Measurements from ENCODE around the gene OMG.

GRCh38 chr17:31281061-31281460 lies 16.0 kb downstream of the OMG start:
- TF ChIP-seq, protein P1, sequence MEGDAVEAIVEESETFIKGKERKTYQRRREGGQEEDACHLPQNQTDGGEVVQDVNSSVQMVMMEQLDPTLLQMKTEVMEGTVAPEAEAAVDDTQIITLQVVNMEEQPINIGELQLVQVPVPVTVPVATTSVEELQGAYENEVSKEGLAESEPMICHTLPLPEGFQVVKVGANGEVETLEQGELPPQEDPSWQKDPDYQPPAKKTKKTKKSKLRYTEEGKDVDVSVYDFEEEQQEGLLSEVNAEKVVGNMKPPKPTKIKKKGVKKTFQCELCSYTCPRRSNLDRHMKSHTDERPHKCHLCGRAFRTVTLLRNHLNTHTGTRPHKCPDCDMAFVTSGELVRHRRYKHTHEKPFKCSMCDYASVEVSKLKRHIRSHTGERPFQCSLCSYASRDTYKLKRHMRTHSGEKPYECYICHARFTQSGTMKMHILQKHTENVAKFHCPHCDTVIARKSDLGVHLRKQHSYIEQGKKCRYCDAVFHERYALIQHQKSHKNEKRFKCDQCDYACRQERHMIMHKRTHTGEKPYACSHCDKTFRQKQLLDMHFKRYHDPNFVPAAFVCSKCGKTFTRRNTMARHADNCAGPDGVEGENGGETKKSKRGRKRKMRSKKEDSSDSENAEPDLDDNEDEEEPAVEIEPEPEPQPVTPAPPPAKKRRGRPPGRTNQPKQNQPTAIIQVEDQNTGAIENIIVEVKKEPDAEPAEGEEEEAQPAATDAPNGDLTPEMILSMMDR (IDR thresholded peaks at IDR 0.05; ENCODE audit: poor library complexity), result no peak
- TF ChIP-seq EZH2 (IDR thresholded peaks at IDR 0.05; ENCODE audit: borderline replicate concordance) (no peak), EZH2phosphoT487 (IDR thresholded peaks at IDR 0.05; ENCODE audit: low read depth, severe bottlenecking, unreplicated experiment) (no peak)

All from hepatocyte (in vitro differentiated cells).